Measurements from ENCODE around the gene LRRN2.

Gene LRRN2

DNA sequence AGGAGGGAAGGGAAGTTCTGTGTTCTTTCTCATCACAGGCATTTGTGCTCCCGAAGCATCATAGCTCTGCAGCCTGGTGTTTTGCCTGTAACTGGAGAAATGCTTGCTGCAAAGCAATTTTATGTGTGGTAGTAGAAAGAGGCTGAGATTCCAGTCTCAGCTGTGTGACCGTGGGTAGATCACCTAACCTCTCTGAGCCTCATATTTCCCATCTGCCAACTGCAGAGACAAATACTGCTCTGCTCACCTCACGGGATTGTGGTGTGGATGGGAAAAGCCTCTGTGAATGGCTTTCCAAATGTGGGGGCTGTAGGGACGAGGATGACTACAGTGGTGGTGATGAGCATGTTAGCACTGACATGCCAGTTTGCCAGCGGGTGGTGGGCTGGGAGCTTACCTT is 85.3 kb downstream of the LRRN2 start:
- DNase-seq (ENCODE audit: low spot score), result no peak

DNA sequence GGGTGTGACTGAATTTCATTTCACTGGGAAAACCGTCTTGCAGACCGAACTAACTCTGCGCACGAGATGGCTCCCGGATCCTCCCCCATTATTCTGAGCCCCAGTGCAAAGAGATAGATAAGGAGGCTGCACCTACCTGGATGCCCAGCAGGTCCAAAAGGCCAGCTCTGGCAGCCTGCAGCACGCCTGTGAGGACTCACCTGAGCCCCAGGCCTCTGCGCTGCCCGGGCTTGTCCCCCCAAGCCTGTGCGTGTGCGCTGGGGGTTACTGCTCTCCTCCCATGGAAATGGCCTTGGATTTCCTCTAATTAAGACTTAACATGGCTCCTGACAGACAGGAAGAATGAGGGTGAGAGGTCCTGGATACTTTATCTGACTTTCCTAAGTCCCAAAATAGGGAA is 85.9 kb downstream of the LRRN2 start:
- no peak for DNase-seq (ENCODE audit: low spot score)

DNA sequence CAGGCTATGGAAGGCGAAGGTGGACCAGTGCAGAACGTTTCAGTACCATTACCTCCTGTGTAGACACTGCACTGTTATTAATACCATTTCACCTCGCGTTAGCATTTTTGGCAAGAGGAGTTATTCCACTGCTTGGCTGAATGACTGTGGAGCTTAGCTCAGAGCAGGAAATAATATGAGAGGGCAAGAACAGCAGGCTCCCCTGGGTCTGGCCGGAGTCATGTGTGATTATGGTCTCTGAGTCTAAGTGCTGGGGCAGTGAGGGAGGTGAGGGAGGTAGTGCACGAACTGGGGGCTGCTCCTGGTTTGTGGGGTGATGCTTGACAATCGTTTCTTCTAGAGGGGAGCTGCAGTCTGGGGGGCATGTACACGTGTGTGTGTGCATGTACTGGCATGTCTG is 86.4 kb downstream of the LRRN2 start:
- DNase-seq (ENCODE audit: low spot score), result no peak

DNA sequence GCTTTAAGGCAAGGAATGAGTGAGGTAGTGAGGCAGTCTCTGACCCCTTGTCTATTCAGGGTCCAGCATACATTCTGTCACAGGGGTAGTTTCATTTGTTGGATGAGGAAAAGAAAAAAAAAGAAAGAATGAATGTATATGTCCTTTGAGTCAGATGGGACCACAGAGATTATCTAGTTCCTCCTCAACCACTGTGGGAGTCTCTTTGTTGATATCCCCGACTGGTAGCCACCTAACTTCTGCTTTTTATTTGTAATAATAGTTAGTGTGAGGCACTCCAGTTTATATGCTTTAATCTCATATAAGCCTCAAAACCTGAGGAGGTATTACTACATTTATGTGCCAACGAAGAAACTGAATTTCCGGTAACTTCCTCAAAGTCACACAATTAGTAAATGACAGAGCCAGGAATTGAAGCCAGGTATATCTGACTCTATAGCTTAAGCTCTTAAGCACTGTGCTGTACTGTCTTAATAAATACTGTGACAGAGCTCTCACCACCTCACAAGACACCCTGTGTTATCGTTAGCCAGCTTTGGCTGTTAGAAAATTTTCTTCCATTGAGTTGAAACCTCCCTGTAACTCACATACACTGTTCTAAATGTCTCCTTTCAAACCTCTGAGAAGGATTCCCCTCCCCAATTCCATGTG is 87.1 kb downstream of the LRRN2 start:
- DNase-seq (ENCODE audit: low spot score), result no peak

DNA sequence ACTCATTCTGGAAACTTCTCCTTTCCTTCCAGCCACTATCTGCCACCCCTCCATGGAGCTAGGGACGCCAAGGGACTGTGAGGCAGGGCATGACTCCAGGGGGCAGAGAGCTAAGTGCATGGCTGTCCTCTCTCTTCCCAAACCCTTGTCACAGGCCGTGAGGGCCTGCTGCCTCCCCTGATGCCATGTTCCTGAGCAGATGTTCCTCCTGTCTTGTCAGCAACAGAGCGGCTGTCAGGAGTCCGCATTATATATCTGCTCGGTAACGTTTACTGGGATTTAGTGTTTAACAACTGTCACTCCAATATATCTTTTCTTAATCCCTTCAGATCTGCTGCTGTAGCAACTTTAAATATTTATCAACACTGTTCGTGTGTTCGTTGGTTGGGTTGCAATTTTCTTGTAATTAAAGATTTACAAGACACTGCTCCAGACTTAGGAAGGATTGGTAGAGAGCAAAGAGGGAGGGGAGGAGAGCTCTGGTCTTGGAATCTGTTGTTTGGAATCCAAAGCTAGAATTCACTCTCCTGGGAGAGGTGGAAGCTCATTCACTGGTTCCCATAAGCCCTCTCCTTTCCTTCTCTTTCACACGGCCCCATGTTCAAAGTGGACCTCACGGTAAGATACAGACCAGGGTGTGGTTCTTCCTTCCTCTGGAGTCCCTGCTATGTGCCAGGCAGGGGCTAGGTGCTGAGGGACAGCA is 93.1 kb downstream of the LRRN2 start:
- no peak for DNase-seq (ENCODE audit: low spot score)

DNA sequence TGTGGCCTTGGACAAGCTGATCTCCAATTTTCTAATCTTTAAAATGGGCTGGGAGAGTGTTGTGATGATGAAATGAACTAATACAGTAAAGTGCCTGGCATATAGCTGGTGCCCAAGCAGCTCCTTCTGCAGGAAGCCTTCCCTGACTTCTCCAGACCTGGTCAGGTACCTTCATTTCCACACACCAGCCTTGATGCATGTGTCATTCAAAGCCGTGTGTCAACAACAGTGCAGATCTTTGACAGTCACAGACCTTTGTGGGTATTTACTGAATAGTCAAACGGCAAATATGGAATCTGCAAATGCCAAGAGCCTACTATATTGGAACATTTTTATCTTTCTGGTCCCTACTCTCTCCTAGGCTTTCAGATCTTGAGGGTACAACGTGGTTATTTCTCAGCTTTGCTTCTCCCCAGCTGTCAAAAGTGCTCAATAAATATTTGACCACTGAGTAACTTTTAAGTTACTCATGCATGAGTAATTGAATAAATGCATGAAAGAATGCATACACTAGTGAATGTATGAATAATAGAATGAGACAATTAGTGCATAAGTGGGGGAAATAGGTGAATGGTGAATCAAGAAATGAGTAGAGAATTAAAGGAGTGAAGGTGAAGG is 94.0 kb downstream of the LRRN2 start:
- DNase-seq (ENCODE audit: low spot score), result no peak

DNA sequence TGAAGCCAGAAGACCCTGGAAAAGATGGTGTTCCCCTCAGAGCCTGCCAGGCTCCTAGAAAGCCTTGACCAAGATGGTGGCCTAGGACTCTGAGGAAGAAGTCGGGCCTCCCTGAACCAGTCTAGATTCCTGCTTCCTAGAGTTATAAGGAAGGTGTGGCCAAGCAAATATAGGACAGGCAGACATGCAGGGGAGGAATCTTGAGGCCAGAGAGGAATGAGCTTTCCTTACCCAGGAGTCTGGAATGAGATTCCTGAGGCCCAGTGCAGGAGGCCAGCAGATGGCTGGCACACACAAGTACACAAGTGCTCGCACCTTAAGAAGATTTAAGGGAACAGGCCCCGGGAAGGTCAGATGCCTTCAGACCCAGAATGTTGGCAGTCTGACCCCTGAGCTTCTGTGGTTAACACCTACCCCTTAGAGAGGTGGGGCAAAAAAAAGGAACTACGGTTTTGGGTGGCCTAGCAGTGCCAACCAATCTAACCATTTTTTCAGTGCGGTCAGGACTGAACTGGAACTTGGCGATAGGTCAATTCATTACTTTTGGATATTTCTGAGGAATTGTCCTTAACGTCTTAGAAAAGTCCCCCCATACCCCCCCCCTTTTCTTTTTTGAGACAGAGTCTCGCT is 96.0 kb downstream of the LRRN2 start:
- DNase-seq (ENCODE audit: low spot score), result no peak

DNA sequence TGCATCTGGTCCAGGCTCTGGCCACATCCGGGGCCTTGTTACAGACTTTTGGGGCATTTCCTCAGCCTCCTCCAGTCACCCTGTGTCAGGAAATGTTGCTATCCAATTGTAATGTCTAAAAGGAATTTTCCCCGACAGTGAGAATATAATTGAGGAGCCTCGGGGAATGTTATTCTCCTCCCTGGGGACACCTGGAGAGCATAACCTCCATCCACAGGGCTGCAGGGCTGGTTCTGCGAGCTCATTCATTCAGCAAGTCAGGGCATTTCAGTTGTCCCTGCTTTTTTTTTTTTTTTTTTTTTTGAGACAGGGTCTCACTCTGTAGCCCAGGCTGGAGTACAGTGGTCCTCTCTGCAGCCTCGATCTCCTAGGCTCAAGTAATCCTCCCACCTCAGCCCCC is 96.7 kb downstream of the LRRN2 start:
- no peak for DNase-seq (ENCODE audit: low spot score)

DNA sequence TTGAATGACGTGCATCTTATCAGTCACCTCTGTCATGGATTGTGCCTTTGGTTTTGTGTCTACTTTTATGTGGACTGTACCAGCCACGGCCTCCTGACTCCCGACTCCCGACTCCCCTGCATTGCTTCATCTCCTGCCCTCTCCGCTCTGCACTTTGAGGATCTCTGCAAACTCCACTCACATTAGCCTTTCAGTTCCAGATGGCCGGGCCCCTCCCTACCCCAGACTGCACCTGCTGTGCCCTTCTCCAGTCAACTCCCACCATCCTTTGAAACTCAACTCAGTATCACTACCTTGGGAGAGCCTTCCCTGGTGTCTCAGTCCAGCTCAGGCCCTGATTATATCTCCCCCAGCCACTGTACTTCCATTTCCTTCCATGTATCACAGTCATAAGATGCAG is 97.9 kb downstream of the LRRN2 start:
- DNase-seq (ENCODE audit: low spot score), result no peak

DNA sequence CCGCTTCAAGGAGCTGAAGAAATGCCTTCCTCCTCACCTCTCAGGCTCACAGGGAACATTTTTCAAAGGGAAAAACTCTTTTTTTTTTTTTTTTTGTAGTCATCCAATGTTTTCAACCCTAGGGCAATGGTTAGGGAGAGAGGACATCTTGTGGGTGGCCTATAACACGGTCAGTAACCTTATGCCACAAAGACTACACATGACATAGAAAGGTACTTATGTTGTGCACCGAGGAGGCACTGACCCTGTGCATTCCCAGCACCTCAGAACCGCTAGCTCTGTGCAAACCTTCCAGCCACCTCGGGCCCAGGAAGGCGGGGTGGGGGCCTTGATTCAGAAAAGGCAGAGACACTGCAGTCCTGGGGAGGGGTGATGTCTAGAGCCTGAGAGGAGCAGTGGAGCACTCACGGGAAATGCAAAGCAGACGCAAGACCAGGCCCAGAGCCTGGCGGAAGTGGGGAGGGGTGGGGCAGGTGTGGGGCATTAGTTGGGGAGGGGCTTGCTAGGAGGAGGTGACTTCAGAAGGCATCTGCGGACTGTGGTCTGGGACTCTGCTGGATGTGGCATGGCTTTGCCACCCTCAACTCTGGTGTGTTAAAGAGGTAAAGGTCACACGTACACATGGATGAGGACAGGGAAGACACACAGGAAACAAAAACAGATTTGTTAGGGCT is 100.7 kb downstream of the LRRN2 start:
- DNase-seq (ENCODE audit: low spot score), result no peak

DNA sequence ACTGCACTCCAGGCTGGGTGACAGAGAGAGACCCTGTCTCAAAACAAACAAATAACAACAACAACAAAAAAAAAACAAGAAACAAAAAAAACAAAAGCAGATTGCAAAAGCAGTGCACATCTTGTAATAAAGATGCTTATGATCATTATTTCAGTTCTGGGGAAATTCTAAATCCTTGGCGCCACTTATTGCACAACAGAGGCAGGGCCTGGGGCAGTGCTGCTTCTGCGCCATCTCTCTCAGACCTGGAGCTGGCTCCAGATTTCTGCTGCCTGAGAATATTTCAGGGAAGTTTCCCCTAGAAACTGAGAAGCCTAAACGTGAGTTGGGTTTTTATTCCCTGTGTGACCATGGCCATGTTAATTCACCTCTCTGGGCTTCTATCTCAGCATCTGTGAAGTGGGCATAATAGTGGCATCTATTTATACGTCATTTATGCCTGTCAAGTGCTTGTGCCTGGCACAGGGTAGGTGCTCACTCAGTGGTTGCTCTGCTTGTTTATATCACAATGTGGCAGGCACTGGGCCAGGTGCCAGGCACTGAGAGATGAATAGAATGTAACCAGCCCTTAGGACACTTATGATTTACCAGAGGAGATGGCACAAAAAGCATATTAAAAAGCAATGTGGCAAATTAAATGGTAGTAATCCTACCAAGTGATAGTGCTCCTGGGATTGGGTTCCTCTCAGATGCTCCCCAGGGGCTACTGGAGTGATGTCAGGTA is 101.5 kb downstream of the LRRN2 start:
- DNase-seq (ENCODE audit: low spot score), result no peak

DNA sequence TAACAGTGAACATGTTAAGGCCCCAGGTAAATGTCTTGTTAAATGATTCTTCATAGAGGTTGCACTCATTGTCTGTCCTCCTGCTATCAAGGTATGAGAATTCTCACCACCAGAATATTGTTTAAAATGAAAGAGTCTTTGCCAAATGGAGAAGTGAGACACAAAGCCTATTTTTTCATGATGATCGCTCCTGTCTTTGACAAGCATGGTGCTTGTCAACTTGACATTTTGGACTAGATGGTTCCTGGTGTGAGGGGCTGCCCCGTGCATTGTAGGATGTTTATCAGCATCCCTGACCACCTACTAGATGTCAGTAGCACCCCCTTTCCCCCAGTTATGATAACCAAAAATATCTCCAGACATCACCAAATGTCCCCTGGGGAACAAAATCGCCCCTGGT is 103.8 kb downstream of the LRRN2 start:
- no peak for DNase-seq (ENCODE audit: low spot score)

DNA sequence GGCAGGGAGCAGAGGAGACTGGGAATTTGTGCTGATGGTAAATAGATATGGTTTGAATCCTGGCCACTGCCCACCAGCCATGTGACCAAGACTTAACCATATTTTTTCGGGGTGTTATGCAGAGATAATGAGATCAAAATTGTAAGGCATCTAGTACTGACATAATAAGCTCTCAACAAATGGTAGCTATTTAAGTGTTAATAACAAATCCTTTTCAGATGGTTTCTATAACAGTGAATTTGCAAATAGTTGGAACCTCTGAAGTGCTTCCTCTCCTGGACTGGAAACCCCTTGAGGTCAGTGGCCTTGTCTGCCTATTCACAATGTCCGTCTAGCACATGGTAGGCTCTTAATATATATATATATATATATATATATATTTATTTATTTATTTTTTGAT is 104.7 kb downstream of the LRRN2 start:
- DNase-seq (ENCODE audit: low spot score), result no peak

DNA sequence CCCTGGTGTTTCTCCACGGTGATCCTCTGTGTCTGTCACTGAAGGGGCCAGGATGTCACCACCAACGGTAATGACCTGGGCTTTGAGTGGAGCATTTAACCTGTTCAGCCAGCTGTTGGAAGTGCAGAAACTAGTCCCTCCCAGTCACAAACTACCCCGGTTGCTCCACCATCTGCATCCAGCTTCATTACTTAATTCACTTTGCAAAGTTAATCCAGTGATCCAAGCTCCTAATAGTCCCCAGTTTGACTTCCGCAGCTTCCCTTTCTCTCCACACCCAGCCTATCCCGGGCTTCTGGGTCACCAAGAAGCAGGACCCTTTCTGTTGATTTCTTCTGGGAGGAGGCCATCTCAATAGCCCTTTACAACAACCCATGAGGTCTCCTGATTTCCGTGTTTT is 105.9 kb downstream of the LRRN2 start:
- no peak for DNase-seq (ENCODE audit: low spot score)

DNA sequence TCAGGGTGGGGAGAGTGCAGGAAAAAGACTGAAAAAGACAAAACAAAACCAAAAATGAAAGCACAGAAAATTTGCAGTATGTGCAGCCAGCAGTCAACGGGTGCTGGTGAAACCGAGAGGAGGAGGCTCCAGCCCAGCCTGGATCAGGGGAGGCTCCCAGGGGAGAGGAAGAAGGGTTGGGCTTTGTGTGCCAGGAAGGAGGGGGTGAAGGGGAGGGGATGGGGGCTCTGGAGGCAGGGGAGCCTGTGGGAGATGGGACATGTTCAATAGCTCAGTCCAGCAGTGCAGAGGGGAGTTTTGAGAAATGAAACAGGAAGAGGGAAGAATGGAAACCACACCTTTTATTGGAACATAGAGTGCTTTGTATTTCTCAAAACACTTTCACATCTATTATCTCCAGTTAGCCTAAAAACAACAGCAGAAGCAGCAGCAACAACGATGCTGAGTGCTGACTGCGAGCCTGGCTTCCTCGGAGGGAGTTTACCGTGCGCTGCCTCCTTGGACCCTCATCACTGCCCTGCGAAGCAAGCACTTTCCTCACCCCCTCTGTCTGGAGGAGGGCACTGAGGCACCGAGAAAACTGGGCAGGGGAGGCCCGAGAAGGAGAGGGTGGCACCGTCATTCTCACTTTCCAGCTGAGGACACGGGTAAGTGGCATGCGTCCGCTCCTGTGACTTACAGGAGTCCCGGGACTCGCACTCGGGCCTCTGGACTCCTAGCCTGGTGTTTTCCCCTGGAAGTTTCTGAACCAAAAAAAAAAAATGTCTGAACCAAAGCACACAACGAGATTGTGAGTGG is 106.5 kb downstream of the LRRN2 start:
- DNase-seq (ENCODE audit: low spot score), result no peak

DNA sequence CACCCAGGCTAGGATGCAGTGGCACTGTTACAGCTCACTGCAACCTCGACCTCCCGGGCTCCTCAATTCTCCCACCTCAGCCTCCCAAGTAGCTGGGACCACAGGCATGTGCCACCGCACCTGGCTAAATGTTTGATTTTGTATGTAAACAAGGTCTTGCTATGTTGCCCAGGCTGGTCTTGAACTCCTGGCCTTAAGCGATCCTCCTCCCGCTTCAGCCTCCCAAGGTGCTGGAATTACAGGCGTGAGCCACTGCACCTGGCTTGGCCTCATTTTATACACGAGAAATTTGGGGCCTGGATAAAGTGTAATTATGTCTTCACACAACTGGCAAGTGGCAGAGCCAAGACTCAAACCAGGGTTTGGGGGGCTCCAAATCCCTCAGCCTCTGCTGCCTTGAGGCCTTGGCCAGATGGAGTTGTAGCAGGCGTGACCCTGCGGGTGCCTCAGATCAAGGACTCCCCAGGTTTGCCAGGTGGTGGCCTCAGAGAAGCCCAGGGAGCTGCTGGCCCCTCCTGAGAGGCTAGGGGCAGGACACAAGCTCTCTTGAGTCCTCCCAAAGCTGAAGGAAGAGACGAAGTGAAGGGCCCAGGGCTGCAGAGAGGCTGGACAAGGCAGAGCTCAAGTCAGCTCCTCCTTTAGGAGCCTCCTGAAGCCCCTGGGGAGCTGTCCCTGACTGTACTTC is 107.6 kb downstream of the LRRN2 start:
- DNase-seq (ENCODE audit: low spot score), result no peak

DNA sequence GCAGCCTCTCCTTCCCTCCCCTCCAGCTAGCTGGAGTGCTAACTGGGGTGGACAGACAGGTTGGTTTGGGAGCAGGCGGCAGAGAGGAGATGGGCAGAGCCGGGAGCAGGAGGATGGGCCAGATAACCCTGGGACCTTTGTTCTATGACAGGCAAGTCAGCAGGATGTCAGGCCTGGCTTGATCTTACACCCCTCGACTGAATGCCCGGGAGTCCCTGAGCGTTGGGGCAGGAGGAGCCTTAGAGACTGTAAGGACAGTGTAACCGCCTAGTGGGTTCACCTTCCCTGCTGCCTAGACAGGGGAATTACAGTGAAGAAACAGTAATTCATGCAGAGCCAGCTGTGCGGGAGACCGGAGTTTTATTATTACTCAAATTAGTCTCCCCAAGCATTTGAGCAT is 109.1 kb downstream of the LRRN2 start:
- DNase-seq (ENCODE audit: low spot score), result no peak

DNA sequence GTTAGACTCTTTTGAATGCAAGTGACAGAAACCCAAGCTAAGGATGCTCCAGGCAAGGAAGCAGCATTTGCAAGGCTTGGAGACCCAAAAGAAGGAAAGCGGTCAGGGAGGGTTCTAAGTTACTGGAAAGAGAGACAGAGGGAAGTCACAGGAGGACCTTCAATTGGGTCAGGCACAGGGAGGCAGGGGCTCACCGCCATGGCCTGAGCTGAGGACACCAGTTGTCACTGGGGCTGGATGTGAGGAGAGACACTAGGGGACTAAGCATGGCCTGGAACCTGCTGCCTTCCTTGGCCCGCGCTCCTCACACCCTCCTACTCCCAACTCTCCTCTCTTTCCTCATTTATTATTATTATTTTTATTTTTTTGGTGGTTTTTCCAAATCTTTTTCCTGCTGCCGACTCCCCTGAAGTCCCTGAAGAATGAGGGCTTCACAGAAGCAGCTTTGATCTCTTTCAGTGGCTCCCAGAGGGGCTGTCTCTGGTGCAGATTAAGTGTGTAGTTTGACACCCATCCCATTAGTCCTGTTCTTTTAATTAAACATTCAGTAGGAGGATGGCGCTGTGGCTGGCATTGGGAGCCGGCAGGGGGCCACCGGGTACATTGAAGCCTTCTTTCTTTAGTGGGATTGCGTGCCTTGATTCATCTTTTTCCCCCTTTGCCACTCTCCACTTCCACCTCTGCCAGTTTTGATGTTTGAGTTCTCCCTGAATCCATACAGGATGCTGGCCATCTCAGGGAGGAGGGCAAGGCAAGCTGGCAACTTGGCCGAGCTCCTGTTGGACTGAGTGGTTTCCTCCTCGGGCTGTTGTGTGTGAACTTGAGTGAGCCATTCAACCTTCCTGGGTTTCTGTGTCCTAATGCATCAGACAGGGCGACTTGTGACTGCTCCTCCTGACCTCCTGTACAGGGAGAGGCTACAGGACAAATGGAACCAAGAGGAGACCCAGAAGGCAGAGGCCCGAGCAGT is 110.0 kb downstream of the LRRN2 start:
- no peak for DNase-seq (ENCODE audit: low spot score)

DNA sequence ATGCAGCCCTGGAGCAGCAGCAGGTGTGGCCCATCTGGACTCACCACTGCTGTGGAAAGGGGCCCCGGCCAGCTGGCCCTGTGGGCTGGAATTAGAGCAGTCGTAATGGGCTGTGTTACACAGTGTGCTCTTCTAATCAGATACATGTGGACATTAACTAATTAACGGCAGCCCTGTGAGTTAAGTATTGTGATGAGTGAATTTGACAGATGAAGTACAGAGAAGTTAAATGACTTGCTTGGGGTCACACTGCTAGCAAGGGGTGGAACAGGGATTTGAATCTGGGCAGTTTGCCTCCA is 110.7 kb downstream of the LRRN2 start:
- no peak for DNase-seq (ENCODE audit: low spot score)
